K562 (cell line): Measurements from ENCODE around the gene ELOVL1. TPM values are rescaled to one million over a fixed set of nuclear protein-coding genes. Genes with fewer than 3 reads are reported as not detected.

Experiments
- ATAC-seq: fragments of 200-7000 bp; cut with Tn5 transposase; 3 replicates; pipeline ENCODE4 v1.9.1; 2020; ENCODE audit warnings: moderate library complexity
- BruUV-seq: library from RNA; stranded (reverse); fragments of 400-500 nt; replicated peaks from 2 replicates; lab custom pipeline; 2021; lab: Mats Ljungman, UMichigan
- CTCF ChIA-PET: fragments of 300-600 bp; formaldehyde crosslinking; extraction: SDS; loops from one replicate; lab custom pipeline; 2021; ENCODE audit warnings: low intra/inter-chr PET ratio; lab: Yijun Ruan, JAX
- POLR2A ChIA-PET: fragments of 300-600, 350-650 bp; sonication (Branson Sonifier 250); formaldehyde crosslinking; extraction: SDS; loops from one replicate; lab custom pipeline; 2021; ENCODE audit warnings: antibody characterized with exemption, inconsistent platforms; lab: Yijun Ruan, JAX
- DNase-seq, 4 experiments: peaks; one replicate each; pipeline versions ENCODE4 v3.0.0 to v3.0.0-alpha.2; 2011 to 2018; ENCODE audit warnings: low spot score in 3 of 4, mixed read lengths in 3 of 4; ENCODE audit errors: extremely low read depth in 1 of 4
- FAIRE-seq: peaks from 2 replicates; lab custom pipeline; 2011; peaks lifted over from hg19 to GRCh38; lab: Jason Lieb, UNC
- H2AFZ ChIP-seq: 2 replicates; pipeline ENCODE4 v1.6.0; 2011; ENCODE audit warnings: low read depth, low read length, control low read depth, inconsistent platforms
- H3K27ac ChIP-seq: fragments of 200-600 bp; 3 replicates; pipeline ENCODE4 v1.8.0; 2011; ENCODE audit warnings: low read depth, mild to moderate bottlenecking, control low read depth, inconsistent platforms, low read length, moderate library complexity, mixed read lengths; ENCODE audit errors: extremely low read depth
- H3K27me3 ChIP-seq, 2 experiments: fragments of 300-600 bp in 1 of 2; 2 replicates in 1 of 2; 3 replicates in 1 of 2; pipeline versions ENCODE4 v1.6.0 to v1.8.0; 2011; ENCODE audit warnings: inconsistent platforms in 2 of 2, low read length in 2 of 2, mild to moderate bottlenecking in 1 of 2, mixed read lengths in 1 of 2, moderate library complexity in 1 of 2; ENCODE audit not compliant: control insufficient read depth in 2 of 2, insufficient read depth in 2 of 2
- H3K36me3 ChIP-seq: fragments of 300-600 bp; 3 replicates; pipeline ENCODE4 v1.8.0; 2011; ENCODE audit warnings: mild to moderate bottlenecking, low read length, inconsistent platforms; ENCODE audit not compliant: control insufficient read depth, insufficient read depth
- H3K4me1 ChIP-seq, 2 experiments: fragments of 200-600 bp in 1 of 2; replicated peaks in 1 of 2; 2 replicates in 1 of 2; 3 replicates in 1 of 2; pipeline versions ENCODE4 v1.5.1 to v1.8.0; 2011; ENCODE audit warnings: inconsistent platforms in 2 of 2, low read length in 2 of 2, mild to moderate bottlenecking in 1 of 2, mixed read lengths in 1 of 2, moderate library complexity in 1 of 2; ENCODE audit not compliant: control insufficient read depth in 2 of 2, insufficient read depth in 2 of 2
- H3K4me2 ChIP-seq: 2 replicates; pipeline ENCODE4 v1.6.1; 2011; ENCODE audit warnings: low read length, control low read depth, inconsistent platforms, mixed read lengths; ENCODE audit not compliant: insufficient read depth
- H3K4me3 ChIP-seq: fragments of 200-600 bp; sonication (generic), shearing (Covaris generic); 2 replicates; pipeline ENCODE4 v1.5.1; 2016; ENCODE audit warnings: control low read depth, inconsistent platforms
- H3K79me2 ChIP-seq: fragments of 200-600 bp; 3 replicates; pipeline ENCODE4 v1.8.0; 2011; ENCODE audit warnings: low read length, inconsistent platforms; ENCODE audit not compliant: control insufficient read depth, insufficient read depth
- H3K9ac ChIP-seq, 2 experiments: 2 replicates each; pipeline versions ENCODE4 v1.6.0 to v1.6.1; 2011; ENCODE audit warnings: low read depth in 2 of 2, low read length in 2 of 2, control low read depth in 1 of 2, inconsistent platforms in 1 of 2, mild to moderate bottlenecking in 1 of 2, mixed read lengths in 1 of 2; ENCODE audit not compliant: insufficient read depth in 1 of 2
- H3K9me1 ChIP-seq: one replicate; pipeline ENCODE4 v1.6.0; 2011; ENCODE audit warnings: inconsistent platforms, mild to moderate bottlenecking, low read length, moderate library complexity; ENCODE audit not compliant: control insufficient read depth, insufficient read depth
- H3K9me3 ChIP-seq: replicated peaks from 2 replicates; pipeline ENCODE4 v1.5.1; 2011; ENCODE audit warnings: low read depth, low read length, inconsistent platforms; ENCODE audit not compliant: control insufficient read depth, insufficient read depth
- H4K20me1 ChIP-seq: replicated peaks from 2 replicates; pipeline ENCODE4 v1.6.1; 2011; ENCODE audit warnings: low read length, inconsistent platforms, mixed read lengths; ENCODE audit not compliant: control insufficient read depth, insufficient read depth
- CC2D1A ChIP-seq: fragments of 450-650 bp; IDR thresholded peaks from 2 replicates; pipeline ENCODE4 v1.6.1; 2017; ENCODE audit warnings: mild to moderate bottlenecking
- CREB5 ChIP-seq: fragments of 250-450 bp; sonication (Bioruptor Pico); IDR thresholded peaks from 2 replicates; pipeline ENCODE4 v1.5.0; 2020; ENCODE audit warnings: mild to moderate bottlenecking
- HMGXB4 ChIP-seq: sonication (generic); formaldehyde crosslinking; IDR thresholded peaks from 2 replicates; pipeline ENCODE4 v1.8.1; 2023; ENCODE audit warnings: mild to moderate bottlenecking, missing genetic modification reagents
- KLF1 ChIP-seq: fragments of 450-650 bp; IDR thresholded peaks from 2 replicates; pipeline ENCODE4 v1.6.1; 2016; ENCODE audit warnings: missing genetic modification characterization, missing compliant biosample characterization
- MCM5 ChIP-seq: fragments of 450-650 bp; IDR thresholded peaks from 2 replicates; pipeline ENCODE4 v1.6.1; 2016; ENCODE audit warnings: low read depth
- MEF2D ChIP-seq: conservative IDR thresholded peaks from 2 replicates; pipeline ENCODE4 v1.6.1; 2016; ENCODE audit warnings: low read depth, missing genetic modification characterization, missing compliant biosample characterization
- ZBTB33 ChIP-seq: sonication (generic); formaldehyde crosslinking; IDR thresholded peaks from 2 replicates; pipeline ENCODE4 v1.8.1; 2023; ENCODE audit warnings: mild to moderate bottlenecking, missing genetic modification reagents
- ZNF274 ChIP-seq: IDR thresholded peaks from 2 replicates; pipeline ENCODE4 v1.6.1; 2011; ENCODE audit warnings: low read depth, mild to moderate bottlenecking, low read length, moderate library complexity, borderline replicate concordance
- ZNF717 ChIP-seq: fragments of 250-450 bp; sonication (Bioruptor Pico); IDR thresholded peaks from 2 replicates; pipeline ENCODE4 v1.5.0; 2021
- ZNF76 ChIP-seq: fragments of 250-450 bp; sonication (Bioruptor Pico); IDR thresholded peaks from 2 replicates; pipeline ENCODE4 v1.4.0; 2020; ENCODE audit warnings: mild to moderate bottlenecking, moderate library complexity, borderline replicate concordance
- WGBS: fragments of 100-300 bp; shearing (Covaris generic); methylation state at CpG from one replicate; pipeline ENCODE4 v1.1.6; 2016; ENCODE audit warnings: low coverage, mixed read lengths; ENCODE audit not compliant: insufficient coverage; ENCODE audit errors: missing lambda C conversion rate; 5-methylcytosine and 5-hydroxymethylcytosine counted together
- in situ Hi-C: fragments of 300-500 bp; cut with MboI; formaldehyde crosslinking; loops from 4 replicates; pipeline ENCODE4 v1.15.0; 2018; ENCODE audit warnings: inconsistent platforms, mixed read lengths
- intact Hi-C: fragments of 100-400 bp; cut with micrococcal nuclease; formaldehyde crosslinking; loops from 2 replicates; pipeline ENCODE4 v1.14.2; 2022
- polyA plus RNA-seq, 8 experiments: library from polyadenylated mRNA; depleted of rRNA in 4 of 8; stranded (reverse) in 5 of 8; unstranded in 3 of 8; fragments of >200 nt; fragmentation: Nextera tagmentation in 2 of 8; fragmentation: Illumina TruSeq in 1 of 8; extraction: Ambion mirVana in 2 of 8; extraction: Trizol in 1 of 8; gene quantifications; 2 replicates each; pipeline versions ENCODE4 v1.2.1 to v1.2.3, GENCODE V29; 2011 to 2014; ENCODE audit warnings: inconsistent platforms in 1 of 8, missing spikeins in 1 of 8
- total RNA-seq, 7 experiments: library from RNA; depleted of rRNA in 6 of 7; stranded (reverse); fragments of >200 nt in 6 of 7; fragmentation: Illumina TruSeq in 2 of 7; extraction: Trizol in 2 of 7; gene quantifications; 2 replicates each; pipeline versions ENCODE4 v1.2.1 to v1.2.3, GENCODE V29; 2011 to 2021; ENCODE audit warnings: low replicate concordance in 1 of 7

ELOVL1 gene
- total and polyA plus RNA-seq, 9 of the 15 experiments (the other 6 are each of a cell fraction or from before 2014, with no cell fraction given), result 51.0 to 157 (median 70.3) TPM

GRCh38 chr1:43372172-43372571, 4.4 kb upstream of the ELOVL1 start:
- in situ Hi-C loops, result no loop called here
- no peak for TF ChIP-seq KLF1
- TF ChIP-seq ZNF274, result no peak
- no peak for TF ChIP-seq ZBTB33 (CRISPR knock-in tag)
- TF ChIP-seq HMGXB4 (CRISPR knock-in tag), result no peak
- no peak for TF ChIP-seq MCM5
- no peak for TF ChIP-seq CREB5 (CRISPR knock-in tag)
- no peak for TF ChIP-seq MEF2D (tag)
- no peak for TF ChIP-seq ZNF76 (CRISPR knock-in tag)
- no peak for TF ChIP-seq ZNF717 (CRISPR knock-in tag)
- no peak for TF ChIP-seq CC2D1A
- TF ChIP-seq, all 486 proteins: peak for 0
- no peak overlapping the region for H2AFZ ChIP-seq
- 100% methylated on average over 3 of the region's 5 CpGs for WGBS
- H4K20me1 ChIP-seq, result no peaks in the 10 kb centered on the region; the same call in 1 of the 2 replicates
- no peaks in the 10 kb centered on the region for H3K27me3 ChIP-seq
- no peak overlapping the region for H3K9ac ChIP-seq
- no peaks in the 10 kb centered on the region; the same call in 2 of the 3 replicates for H3K36me3 ChIP-seq
- ChIA-PET CTCF (no interaction called here), POLR2A (interaction anchor here (3.4 to 7.2 kb wide), 2 partner anchors 11 to 16 kb away, joined by 10 to 72 read pairs; partner anchors contain the start of genes MED8 and SZT2)
- peaks cover 17% of the 10 kb centered on the region for H3K79me2 ChIP-seq
- FAIRE-seq (no peak), ATAC-seq (no peak), DNase-seq (no peak)
- H3K9me3 ChIP-seq, result no peaks in the 10 kb centered on the region
- H3K27ac ChIP-seq, result no peak overlapping the region
- H3K9me1 ChIP-seq, result peaks cover 3% of the 10 kb centered on the region
- BruUV-seq, result no TSS peak
- peaks cover 17 to 24% of the 10 kb centered on the region in 2 experiments for H3K4me1 ChIP-seq
- H3K4me3 ChIP-seq, result no peak overlapping the region
- intact Hi-C loops, result no loop called here
- H3K4me2 ChIP-seq, result no peak overlapping the region
